MM.1S (cell line): Measurements from ENCODE around the gene ILK.

Experiments
- EZH2 ChIP-seq: fragments of 300-600 bp; sonication (generic); optimal IDR thresholded peaks from 2 replicates; pipeline ENCODE3; 2017; ENCODE audit warnings: low read depth, mild to moderate bottlenecking, antibody characterized with exemption, low read length, mixed read lengths
- TF ChIP-seq, protein P1 (sequence below): fragments of 300-600 bp; sonication (generic); IDR thresholded peaks from 2 replicates; pipeline ENCODE4 v1.5.1; 2016; ENCODE audit warnings: antibody characterized with exemption, low read length, mixed read lengths

DNA sequence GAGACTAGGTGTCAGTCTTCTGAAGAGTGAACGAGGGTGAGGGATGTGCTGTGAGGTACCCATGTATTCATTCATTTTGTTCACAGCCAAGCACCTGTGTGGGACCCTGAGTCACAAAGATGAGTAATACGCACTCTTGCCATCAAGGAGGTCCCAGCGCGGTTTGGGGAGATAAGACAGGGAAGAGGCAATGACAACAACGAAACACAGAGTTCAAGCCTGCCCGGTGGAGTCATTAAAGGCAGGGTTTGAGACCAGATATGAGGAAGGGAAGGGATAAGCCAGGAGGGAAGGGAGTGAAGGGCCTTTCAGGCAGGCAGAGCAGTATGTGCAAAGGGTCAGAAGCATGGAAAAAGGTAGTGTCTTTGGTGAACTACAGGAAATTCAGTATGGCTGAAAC is 47.4 kb downstream of the ILK start:
- TF ChIP-seq, protein P1, sequence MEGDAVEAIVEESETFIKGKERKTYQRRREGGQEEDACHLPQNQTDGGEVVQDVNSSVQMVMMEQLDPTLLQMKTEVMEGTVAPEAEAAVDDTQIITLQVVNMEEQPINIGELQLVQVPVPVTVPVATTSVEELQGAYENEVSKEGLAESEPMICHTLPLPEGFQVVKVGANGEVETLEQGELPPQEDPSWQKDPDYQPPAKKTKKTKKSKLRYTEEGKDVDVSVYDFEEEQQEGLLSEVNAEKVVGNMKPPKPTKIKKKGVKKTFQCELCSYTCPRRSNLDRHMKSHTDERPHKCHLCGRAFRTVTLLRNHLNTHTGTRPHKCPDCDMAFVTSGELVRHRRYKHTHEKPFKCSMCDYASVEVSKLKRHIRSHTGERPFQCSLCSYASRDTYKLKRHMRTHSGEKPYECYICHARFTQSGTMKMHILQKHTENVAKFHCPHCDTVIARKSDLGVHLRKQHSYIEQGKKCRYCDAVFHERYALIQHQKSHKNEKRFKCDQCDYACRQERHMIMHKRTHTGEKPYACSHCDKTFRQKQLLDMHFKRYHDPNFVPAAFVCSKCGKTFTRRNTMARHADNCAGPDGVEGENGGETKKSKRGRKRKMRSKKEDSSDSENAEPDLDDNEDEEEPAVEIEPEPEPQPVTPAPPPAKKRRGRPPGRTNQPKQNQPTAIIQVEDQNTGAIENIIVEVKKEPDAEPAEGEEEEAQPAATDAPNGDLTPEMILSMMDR = no peak
- no peak for TF ChIP-seq EZH2
